Large intestine (tissue), 3 donors: ENCODE measurements around the gene AJM1. TPM values are rescaled to one million over a fixed set of nuclear protein-coding genes. Genes with fewer than 3 reads are reported as not detected.
"Not testable (repeated sequence)": the region's sequence is repeated elsewhere in the genome, so short reads cannot be mapped to it uniquely, and the experiment has no call there.

Experiments used
- DNase-seq, 2 donors: peaks; one replicate each; pipeline versions ENCODE4 v3.0.0 to v3.0.0-alpha.2; 2013
- H3K27ac ChIP-seq: one replicate; pipeline ENCODE4 v1.5.1; 2013; ENCODE audit warnings: low read length
- H3K27me3 ChIP-seq: 2 replicates; pipeline ENCODE4 v1.6.1; 2013; ENCODE audit warnings: low read length; ENCODE audit not compliant: control insufficient read depth, insufficient read depth
- H3K36me3 ChIP-seq: 2 replicates; pipeline ENCODE4 v1.6.1; 2013; ENCODE audit warnings: low read length; ENCODE audit not compliant: control insufficient read depth, insufficient read depth
- H3K4me1 ChIP-seq: one replicate; pipeline ENCODE4 v1.6.1; 2013; ENCODE audit warnings: low read length; ENCODE audit not compliant: control insufficient read depth, insufficient read depth
- H3K4me3 ChIP-seq: one replicate; pipeline ENCODE4 v1.5.1; 2013; ENCODE audit warnings: low read length
- H3K9me3 ChIP-seq: one replicate; pipeline ENCODE4 v1.6.1; 2013; ENCODE audit warnings: mild to moderate bottlenecking, low read depth, low read length, moderate library complexity; ENCODE audit not compliant: control insufficient read depth
- WGBS: methylation state at CpG from one replicate; pipeline ENCODE4 v1.1.5; 2013; ENCODE audit warnings: low lambda C conversion rate; ENCODE audit not compliant: insufficient coverage; 5-methylcytosine and 5-hydroxymethylcytosine counted together
- polyA plus RNA-seq: library from polyadenylated mRNA; unstranded; fragments of 120-200 nt; gene quantifications from one replicate; pipeline ENCODE4 v1.2.1, GENCODE V29; 2013

AJM1 gene
- polyA plus RNA-seq, 1 donor: 10.4 TPM

DNA sequence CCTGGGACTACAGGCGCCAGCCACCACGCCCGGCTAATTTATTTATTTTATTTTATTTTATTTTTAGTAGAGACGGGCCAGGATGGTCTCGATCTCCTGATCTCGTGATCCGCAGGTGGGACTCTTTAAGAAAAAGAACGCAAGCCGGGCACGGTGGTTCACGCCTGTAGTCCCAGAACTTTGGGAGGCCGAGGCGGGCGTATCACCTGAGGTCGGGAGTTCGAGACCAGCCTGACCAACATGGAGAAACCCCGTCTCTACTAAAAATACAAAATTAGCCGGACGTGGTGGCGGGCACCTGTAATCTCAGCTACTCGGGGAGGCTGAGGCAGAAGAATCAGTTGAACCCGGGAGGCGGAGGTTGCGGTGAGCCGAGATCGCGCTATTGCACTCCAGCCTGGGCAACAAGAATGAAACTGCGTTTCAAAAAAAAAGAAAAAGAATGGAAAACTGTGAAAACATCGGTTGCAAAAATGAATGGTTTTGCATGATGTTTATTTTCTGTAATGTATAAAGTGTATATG, 24.7 kb downstream of the AJM1 start:
- 100% methylated on average over 4 of the region's 29 CpGs for whole genome bisulfite sequencing
- H3K27ac ChIP-seq: peak overlapping the region; percentile 65
- H3K4me1 ChIP-seq: not testable (repeated sequence)

DNA sequence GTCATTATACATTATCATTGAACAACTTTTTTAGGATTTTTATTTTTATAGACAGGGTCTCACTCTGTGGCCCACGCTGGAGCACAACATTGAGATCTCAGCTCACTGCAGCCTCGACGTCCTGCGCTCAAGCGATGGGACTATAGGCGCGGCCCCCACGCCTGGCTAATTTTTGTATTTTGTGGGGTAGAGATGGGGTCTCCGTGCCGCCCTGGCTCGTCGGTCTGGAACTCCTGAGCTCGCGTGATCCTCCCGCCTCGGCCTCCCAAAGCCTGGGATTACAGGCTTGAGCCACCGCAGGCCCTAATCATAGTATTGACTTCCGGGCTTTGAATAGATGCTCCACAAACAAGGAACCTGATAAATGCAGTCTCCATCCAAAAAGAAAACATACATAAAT, 25.2 kb downstream of the AJM1 start:
- WGBS: 100% methylated on average over 1 of the region's 18 CpGs
- no peak for DNase-seq
- peak overlapping the region; percentile 59 for H3K4me3 ChIP-seq
- H3K4me1 ChIP-seq: peaks cover 3% of the 10 kb centered on the region
- H3K27ac ChIP-seq: no peak overlapping the region
- H3K36me3 ChIP-seq: peaks cover 20% of the 10 kb centered on the region
- no peaks in the 10 kb centered on the region for H3K27me3 ChIP-seq
- H3K9me3 ChIP-seq: peaks cover 14% of the 10 kb centered on the region

More for the DNA sequence above, 24.7 kb downstream of the AJM1 start:
- not testable (repeated sequence) for H3K27me3 ChIP-seq, H3K9me3 ChIP-seq, DNase-seq
- Histone ChIP-seq H3K4me3 (peak overlapping the region; percentile 59), H3K36me3 (peaks cover 25% of the 10 kb centered on the region)

DNA sequence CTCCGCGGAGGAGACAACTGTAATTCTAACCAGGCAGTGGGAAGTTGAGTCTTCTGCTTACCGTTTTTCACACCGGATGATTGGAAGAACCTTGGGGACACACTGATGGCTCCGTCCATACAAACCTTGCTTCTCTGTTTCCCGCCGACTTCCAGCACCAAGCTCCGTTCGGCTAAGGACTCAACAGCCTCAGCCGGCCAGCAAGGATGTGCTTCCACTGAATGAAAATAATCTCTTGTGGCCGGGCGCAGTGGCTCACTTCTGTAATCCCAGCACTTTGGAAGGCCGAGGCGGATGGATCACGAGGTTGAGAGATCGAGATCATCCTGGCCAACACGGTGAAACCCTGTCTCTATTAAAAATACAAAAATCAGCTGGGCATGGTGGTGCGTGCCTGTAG, 25.6 kb downstream of the AJM1 start:
- H3K4me3 ChIP-seq: no peak overlapping the region
- H3K27ac ChIP-seq: no peak overlapping the region
- 100% methylated on average over 4 of the region's 18 CpGs for WGBS
- no peaks in the 10 kb centered on the region for H3K27me3 ChIP-seq
- peaks cover 16% of the 10 kb centered on the region for H3K36me3 ChIP-seq
- no peak for DNase-seq
- H3K9me3 ChIP-seq: peaks cover 18% of the 10 kb centered on the region
- peaks cover 3% of the 10 kb centered on the region for H3K4me1 ChIP-seq

DNA sequence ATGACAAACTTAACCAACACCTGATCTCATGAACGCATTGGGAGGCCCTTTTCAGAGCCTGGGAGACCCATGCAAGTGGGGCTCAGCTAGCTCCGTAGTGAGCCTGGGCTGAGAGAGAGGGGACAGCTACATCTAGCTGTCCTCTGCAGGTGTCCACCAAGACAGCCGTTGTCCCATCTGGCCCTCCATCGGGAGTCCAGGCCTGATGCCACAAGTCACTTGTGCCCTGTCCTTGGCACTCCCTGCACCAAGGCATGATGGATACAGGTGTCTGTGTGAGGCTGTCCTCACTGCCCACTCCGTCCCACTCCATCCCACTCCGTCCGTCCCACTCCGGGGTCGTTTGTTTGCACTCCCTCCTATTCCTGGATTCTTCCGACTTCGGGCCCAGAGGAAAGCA, 26.4 kb downstream of the AJM1 start:
- peaks cover 18% of the 10 kb centered on the region for H3K9me3 ChIP-seq
- H3K36me3 ChIP-seq: peaks cover 8% of the 10 kb centered on the region
- H3K27me3 ChIP-seq: no peaks in the 10 kb centered on the region
- no CpG with 5 or more reads among the region's 11 CpGs for WGBS
- no peak for DNase-seq
- H3K4me1 ChIP-seq: peaks cover 3% of the 10 kb centered on the region
- H3K27ac ChIP-seq: no peak overlapping the region
- H3K4me3 ChIP-seq: no peak overlapping the region

DNA sequence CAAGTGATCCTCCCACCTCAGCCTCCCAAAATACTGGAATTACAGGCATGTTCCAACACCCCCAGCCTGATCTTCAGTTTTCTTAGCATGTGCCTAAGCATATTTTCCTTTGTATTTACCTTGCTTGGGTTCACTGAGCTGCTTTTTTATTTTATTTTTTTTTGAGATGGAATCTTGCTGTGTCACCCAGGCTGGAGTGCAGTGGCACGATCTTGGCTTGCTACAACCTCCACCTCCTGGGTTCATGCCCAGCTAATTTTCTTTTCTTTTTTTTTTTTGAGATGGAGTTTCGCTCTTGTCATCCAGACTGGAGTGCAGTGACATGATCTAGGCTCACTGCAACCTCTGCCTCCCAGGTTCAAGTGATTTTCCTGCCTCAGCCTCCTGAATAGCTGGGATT, 27.3 kb downstream of the AJM1 start:
- H3K27me3 ChIP-seq, H3K27ac ChIP-seq, H3K4me1 ChIP-seq, H3K4me3 ChIP-seq, H3K36me3 ChIP-seq, DNase-seq: not testable (repeated sequence)
- no CpG with 5 or more reads among the region's 2 CpGs for WGBS
- H3K9me3 ChIP-seq: peaks cover 18% of the 10 kb centered on the region

DNA sequence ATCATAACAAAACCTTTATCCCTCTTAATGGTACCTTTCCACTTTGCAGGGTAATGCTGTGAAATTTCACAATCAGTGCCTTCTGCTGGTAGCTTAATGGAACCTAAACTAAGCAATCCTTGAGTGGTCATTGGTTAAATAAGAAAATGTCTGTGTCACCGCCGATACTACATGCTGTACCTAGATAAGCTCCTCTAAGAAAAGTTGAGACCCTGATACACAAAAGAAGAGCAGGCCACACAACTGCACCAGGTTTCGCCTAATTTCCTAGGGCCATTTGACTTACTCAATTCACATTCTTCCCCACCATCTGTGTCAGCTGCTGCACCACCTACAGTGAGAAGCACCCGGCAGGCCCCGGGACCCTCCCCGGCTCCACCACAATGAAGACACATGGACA, 32.9 kb downstream of the AJM1 start:
- no CpG with 5 or more reads among the region's 6 CpGs for WGBS
- Histone ChIP-seq H3K27ac (no peak overlapping the region), H3K9me3 (peaks cover 10% of the 10 kb centered on the region), H3K4me1 (no peaks in the 10 kb centered on the region), H3K36me3 (no peaks in the 10 kb centered on the region), H3K4me3 (no peak overlapping the region), H3K27me3 (peaks cover 2% of the 10 kb centered on the region)
- DNase-seq: no peak

DNA sequence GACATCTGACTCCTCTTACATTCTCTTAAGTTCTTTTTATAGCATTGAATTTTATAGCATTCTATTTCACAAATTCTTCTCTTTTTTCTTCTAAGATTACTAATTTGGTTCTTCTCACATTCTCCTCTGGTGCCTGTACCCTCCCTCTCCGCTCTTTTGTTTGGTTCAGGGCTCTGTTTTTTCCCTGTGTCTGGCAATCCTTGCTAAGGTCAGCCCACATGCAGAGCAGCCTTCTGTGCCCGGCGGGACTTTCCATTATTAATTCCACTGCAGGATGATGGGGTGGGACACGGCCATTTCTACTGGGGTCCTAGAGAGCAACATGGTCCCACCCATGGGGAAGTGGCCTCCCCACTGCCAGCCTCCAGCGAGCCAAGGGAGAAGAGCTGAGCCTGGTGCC, 34.2 kb downstream of the AJM1 start:
- Histone ChIP-seq H3K36me3 (no peaks in the 10 kb centered on the region), H3K27ac (no peak overlapping the region), H3K4me1 (peaks cover 7% of the 10 kb centered on the region), H3K4me3 (no peak overlapping the region), H3K9me3 (peaks cover 10% of the 10 kb centered on the region), H3K27me3 (peaks cover 2% of the 10 kb centered on the region)
- no CpG with 5 or more reads among the region's 5 CpGs for WGBS
- no peak for DNase-seq

DNA sequence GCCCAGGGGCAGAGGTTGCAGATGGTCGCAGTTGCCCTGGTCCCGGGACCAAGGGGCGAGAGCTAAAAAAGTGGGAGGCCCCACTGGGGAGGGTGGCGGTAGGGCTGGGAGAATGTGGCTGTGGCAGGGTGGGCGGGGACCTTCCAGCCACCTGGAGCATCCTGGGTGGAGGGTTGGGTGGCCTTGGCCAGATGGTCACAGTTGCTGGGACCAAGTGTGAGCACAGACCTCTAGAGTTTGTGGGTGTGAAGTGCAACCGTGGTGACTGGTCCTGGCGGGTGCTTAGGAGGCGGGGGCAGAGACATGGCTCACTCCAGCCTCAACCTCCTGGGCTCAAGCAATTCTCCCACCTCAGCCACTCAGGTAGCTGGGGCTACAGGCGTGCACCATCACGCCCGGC, 38.4 kb downstream of the AJM1 start:
- Histone ChIP-seq H3K36me3 (no peaks in the 10 kb centered on the region), H3K27me3 (peaks cover 2% of the 10 kb centered on the region), H3K27ac (no peak overlapping the region), H3K9me3 (no peaks in the 10 kb centered on the region), H3K4me3 (no peak overlapping the region), H3K4me1 (peaks cover 30% of the 10 kb centered on the region)
- DNase-seq: no peak
- no CpG with 5 or more reads among the region's 11 CpGs for WGBS

DNA sequence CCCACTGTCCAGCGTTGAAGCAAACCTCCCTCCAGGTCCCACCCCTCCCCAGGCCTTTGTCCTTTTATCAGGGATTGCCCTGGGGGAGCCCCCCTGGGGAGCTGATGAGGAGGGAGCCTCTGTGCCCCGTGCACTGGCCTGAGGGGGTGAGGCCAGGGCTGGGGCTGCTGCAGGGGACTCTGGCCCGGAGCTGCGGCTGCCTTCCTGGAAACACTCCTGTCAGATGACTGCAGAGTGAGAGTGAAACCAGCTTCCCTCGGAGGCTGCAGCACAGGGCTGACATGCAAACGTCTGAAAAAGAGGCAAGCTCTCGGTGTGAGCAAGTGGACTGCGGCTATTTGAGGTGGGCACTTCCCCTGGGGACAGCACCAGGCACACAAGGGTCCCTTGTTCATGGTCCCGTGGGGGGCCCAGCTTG, 39.4 kb downstream of the AJM1 start:
- Histone ChIP-seq H3K36me3 (no peaks in the 10 kb centered on the region), H3K9me3 (no peaks in the 10 kb centered on the region), H3K4me1 (peaks cover 31% of the 10 kb centered on the region), H3K27ac (peak overlapping the region; percentile 95), H3K27me3 (peaks cover 2% of the 10 kb centered on the region), H3K4me3 (no peak overlapping the region)
- peak; percentile 91 to 96 for DNase-seq
- WGBS: no CpG with 5 or more reads among the region's 9 CpGs

DNA sequence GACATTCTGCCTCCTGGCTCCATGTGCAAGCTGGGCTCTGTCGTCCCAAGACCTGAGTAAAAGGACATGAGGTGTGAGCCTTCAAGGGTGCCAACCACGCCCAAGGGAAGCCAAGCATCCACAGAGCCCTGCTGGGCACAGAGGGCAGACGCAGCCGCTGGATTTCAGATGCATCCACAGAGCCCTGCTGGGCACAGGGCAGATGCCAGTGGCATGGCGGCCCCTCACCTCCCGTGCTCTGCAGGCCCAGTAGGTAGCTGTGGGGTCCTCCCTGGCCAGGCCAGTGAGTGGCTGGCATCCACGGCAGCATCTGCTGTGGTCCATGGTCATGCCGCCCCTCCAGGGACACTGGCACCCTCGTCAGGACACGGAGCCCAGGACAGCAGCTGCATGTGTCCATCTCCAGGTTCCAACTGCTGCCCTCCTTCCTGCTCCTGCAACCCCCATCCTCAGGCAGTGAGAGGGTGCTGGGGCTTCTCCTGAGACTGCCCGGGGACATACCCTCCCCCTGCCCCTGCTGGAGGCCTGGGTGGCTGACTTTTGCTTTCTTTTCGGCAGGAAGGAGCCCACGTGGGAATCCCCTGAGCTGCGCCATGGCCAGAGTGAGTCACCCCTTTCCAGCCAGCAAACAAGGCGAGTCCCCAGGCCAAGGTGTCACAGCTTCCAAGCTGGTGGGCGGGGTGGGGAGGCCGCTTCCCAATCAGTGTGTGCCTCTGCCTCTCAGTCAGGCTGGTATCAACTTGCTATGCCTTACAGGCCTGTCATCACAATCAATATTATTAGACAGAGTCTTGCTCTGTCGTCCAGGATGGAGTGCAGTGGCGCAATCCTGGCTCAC, 40.0 kb downstream of the AJM1 start:
- WGBS: 40% methylated on average over 1 of the region's 19 CpGs
- Histone ChIP-seq H3K27ac (peak overlapping the region; percentile 95), H3K27me3 (no peaks in the 10 kb centered on the region), H3K4me3 (no peak overlapping the region), H3K4me1 (peaks cover 31% of the 10 kb centered on the region), H3K36me3 (no peaks in the 10 kb centered on the region), H3K9me3 (no peaks in the 10 kb centered on the region)
- DNase-seq: peak; percentile 87 to 95

DNA sequence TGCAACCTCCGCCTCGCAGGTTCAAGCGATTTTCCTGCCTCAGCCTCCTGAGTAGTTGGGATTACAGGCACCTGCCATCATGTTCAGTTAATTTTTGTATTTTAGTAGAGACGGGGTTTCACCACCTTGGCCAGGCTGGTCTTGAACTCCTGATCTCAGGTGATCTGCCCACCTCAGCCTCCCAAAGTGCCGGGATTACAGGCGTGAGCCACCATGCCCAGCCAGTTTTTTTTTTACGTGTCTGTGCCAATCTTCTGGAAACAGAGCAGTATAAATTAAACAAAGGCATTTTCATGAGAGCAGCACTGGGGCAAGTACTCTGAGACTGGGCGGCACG, 40.6 kb downstream of the AJM1 start:
- WGBS: no CpG with 5 or more reads among the region's 9 CpGs
- not testable (repeated sequence) for H3K9me3 ChIP-seq, H3K27me3 ChIP-seq, DNase-seq, H3K36me3 ChIP-seq, H3K4me3 ChIP-seq
- peak overlapping the region; percentile 95 for H3K27ac ChIP-seq
- peaks cover 32% of the 10 kb centered on the region for H3K4me1 ChIP-seq
